IgD-negative memory B cell (primary cell): ENCODE data around the gene SLAMF9. TPM values are rescaled to one million over a fixed set of nuclear protein-coding genes. Genes with fewer than 3 reads are reported as not detected.

Source experiments
- H3K27ac Mint-ChIP-seq, 3 donors: one replicate each; pipeline ENCODE4 v1.8.0; 2020 to 2022; ENCODE audit warnings: mild to moderate bottlenecking in 3 of 3, mixed read lengths in 3 of 3, moderate library complexity in 1 of 3
- H3K27me3 Mint-ChIP-seq: one replicate; pipeline ENCODE4 v1.8.0; 2021; ENCODE audit warnings: mixed read lengths
- H3K36me3 Mint-ChIP-seq: one replicate; pipeline ENCODE4 v1.8.0; 2020; ENCODE audit warnings: mild to moderate bottlenecking, mixed read lengths
- H3K4me1 Mint-ChIP-seq, 3 donors: one replicate each; pipeline ENCODE4 v1.8.0; 2020 to 2022; ENCODE audit warnings: mixed read lengths in 3 of 3, mild to moderate bottlenecking in 1 of 3
- H3K4me3 Mint-ChIP-seq, 4 donors: one replicate each; pipeline ENCODE4 v1.8.0; 2020 to 2022; ENCODE audit warnings: mild to moderate bottlenecking in 4 of 4, mixed read lengths in 4 of 4, moderate library complexity in 3 of 4
- H3K9me3 Mint-ChIP-seq, 3 donors: one replicate each; pipeline ENCODE4 v1.8.0; 2020 to 2021; ENCODE audit warnings: mixed read lengths in 3 of 3, mild to moderate bottlenecking in 1 of 3
- polyA plus RNA-seq: library from polyadenylated mRNA; unstranded; fragments of 300-500 nt; fragmentation: Illumina TruSeq; gene quantifications from one replicate; pipeline ENCODE4 v1.2.3, GENCODE V29; 2021

Gene SLAMF9
- polyA plus RNA-seq, 1 donor from 2014 or later: not detected

DNA sequence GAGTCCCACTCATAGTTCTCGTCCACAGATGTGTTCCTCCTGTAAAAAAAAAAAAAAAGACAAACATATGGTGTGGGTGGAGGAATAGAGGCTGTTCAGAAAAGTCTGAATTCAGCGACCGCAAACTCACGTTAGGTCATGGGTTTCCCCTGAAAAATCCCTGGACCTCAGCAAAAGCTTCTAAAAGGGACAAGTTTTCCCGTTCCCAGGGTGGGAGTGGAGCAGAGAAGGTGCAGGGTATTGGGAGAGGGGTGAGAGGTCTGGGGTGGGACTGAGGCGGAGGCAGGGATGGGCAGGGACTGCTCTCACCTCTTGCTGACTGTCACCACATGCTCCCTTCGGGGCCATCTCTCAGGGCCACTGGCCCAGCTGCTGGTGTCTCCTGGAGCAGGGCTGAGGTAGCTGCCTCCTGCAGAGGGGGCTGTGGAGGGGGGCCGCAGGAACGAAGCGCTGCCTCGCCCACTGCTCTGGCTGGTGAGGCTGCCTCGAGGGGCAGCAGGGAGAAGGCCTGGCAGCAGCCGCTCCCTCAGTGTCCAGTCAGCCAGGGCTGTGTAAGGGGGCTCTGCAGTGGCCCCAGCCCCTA is 26.1 kb downstream of the SLAMF9 start:
- peaks cover 7% of the 10 kb centered on the region for H3K36me3 Mint-ChIP-seq
- peaks cover 11 to 16% (median 14%) of the 10 kb centered on the region in 3 donors for H3K4me1 Mint-ChIP-seq
- peaks cover 0 to 2% (median 0%) of the 10 kb centered on the region in 3 donors for H3K9me3 Mint-ChIP-seq
- H3K27ac Mint-ChIP-seq: no peak overlapping the region
- H3K4me3 Mint-ChIP-seq: no peak overlapping the region
- peaks cover 13% of the 10 kb centered on the region for H3K27me3 Mint-ChIP-seq

GRCh38 chr1:159927211-159927848 is 26.7 kb downstream of the SLAMF9 start:
- Mint-ChIP-seq H3K9me3 (peaks cover 0 to 2% (median 0%) of the 10 kb centered on the region in 3 donors), H3K27ac (peak overlapping the region in 1 of 3 donors; percentile 97), H3K4me1 (peaks cover 11 to 16% (median 13%) of the 10 kb centered on the region in 3 donors), H3K36me3 (peaks cover 6% of the 10 kb centered on the region), H3K27me3 (peaks cover 12% of the 10 kb centered on the region), H3K4me3 (peak overlapping the region in 2 of 4 donors; percentile 13 to 90)

DNA sequence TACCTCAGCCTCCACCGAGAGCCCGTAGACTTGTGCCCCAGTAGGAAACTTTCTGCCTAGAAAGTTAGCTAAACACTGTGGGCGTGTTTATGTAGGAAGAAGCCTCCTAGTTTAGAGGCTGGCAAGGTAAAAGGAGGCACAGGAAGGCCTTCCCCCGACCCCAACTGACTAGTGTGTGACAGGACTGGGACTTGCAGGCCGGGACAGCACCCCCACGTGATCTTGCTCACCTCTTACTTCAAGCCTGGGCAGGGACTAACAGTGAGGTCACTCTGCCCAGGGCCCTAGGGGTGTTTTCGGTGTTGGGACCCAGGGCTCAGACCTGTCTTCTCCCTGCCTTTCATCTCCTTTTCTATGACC is 28.3 kb downstream of the SLAMF9 start:
- H3K4me1 Mint-ChIP-seq: peaks cover 21 to 24% (median 24%) of the 10 kb centered on the region in 3 donors
- peak overlapping the region; percentile 97 to 100 (median 100) for H3K27ac Mint-ChIP-seq
- peaks cover 0 to 2% (median 0%) of the 10 kb centered on the region in 3 donors for H3K9me3 Mint-ChIP-seq
- H3K4me3 Mint-ChIP-seq: peak overlapping the region; percentile 90 to 97 (median 95)
- H3K27me3 Mint-ChIP-seq: peaks cover 12% of the 10 kb centered on the region
- H3K36me3 Mint-ChIP-seq: peaks cover 6% of the 10 kb centered on the region

- Mint-ChIP-seq H3K27ac (peak within 1 kb of the TSS; percentile 97 to 100 (median 100)), H3K9me3 (peaks cover 0 to 2% (median 0%) of the 10 kb centered on the region in 3 donors), H3K36me3 (peaks cover 8% of the 10 kb centered on the region), H3K4me3 (peak within 1 kb of the TSS; percentile 90 to 97 (median 95)), H3K4me1 (peaks cover 21 to 27% (median 26%) of the 10 kb centered on the region in 3 donors), H3K27me3 (peaks cover 12% of the 10 kb centered on the region)
These were observed 29.0 kb downstream of the SLAMF9 start, which contains the start of gene TAGLN2 for GRCh38 chr1:159924791-159925718. Gene TAGLN2, minus strand, starts transcription at chr1:159925507. Its CDS starts 4,998 bp downstream, at chr1:159920509.

GRCh38 chr1:159924025-159924790 is 29.8 kb downstream of the SLAMF9 start:
- peaks cover 0 to 2% (median 0%) of the 10 kb centered on the region in 3 donors for H3K9me3 Mint-ChIP-seq

DNA sequence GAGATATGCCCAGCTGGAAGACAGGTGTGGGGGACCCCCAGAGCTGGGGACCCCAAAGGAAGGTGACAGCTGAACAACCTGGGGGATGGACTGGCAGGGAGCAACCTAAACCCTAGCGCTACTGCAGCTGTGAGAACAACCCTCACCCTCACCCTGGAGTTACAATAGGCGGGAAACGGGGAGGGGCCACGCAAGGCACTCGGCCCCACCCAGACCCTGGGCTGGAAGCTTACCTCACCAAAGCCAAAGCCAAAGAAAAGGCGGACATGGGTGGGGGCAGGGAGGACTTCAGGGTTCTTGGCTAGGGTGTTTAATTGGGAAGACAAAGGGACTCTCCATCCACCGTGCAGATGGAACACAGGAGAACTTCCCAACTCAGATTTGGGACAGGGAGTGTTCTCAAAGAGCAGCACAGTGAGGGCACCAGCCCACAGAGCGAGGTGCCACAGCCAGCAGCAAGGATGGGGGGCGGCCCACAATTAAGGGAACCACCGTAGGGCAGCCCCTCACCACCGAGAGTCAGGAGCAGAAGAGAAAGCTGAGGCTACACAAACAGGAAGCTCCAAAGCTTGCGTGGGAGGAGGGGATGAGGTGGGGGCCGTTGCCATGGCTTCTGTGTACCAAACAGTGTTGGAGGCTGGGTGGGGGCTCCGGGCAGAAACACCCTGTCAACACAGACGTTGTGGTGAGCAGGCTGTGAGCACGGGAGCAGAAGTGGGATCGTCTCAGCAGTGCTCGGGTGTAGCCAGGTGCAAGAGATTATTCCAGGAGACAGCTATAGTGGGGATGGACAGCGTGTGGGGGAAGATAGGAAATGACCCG is 30.6 kb downstream of the SLAMF9 start:
- Mint-ChIP-seq H3K9me3 (peaks cover 0 to 2% (median 0%) of the 10 kb centered on the region in 3 donors), H3K36me3 (peaks cover 10% of the 10 kb centered on the region), H3K4me1 (peaks cover 22 to 30% (median 30%) of the 10 kb centered on the region in 3 donors), H3K27me3 (peaks cover 8% of the 10 kb centered on the region), H3K4me3 (peak overlapping the region; percentile 90 to 97 (median 95)), H3K27ac (peak overlapping the region; percentile 97 to 100 (median 100))

More at GRCh38 chr1:159924025-159924790, 29.8 kb downstream of the SLAMF9 start:
- Mint-ChIP-seq H3K27me3 (peaks cover 12% of the 10 kb centered on the region), H3K4me3 (peak overlapping the region; percentile 90 to 97 (median 95)), H3K36me3 (peaks cover 9% of the 10 kb centered on the region), H3K27ac (peak overlapping the region; percentile 97 to 100 (median 100)), H3K4me1 (peaks cover 21 to 30% (median 29%) of the 10 kb centered on the region in 3 donors)

- Mint-ChIP-seq H3K27ac (peak overlapping the region; percentile 97 to 100 (median 100)), H3K27me3 (peaks cover 6% of the 10 kb centered on the region), H3K9me3 (peaks cover 0 to 2% (median 0%) of the 10 kb centered on the region in 3 donors), H3K4me1 (peaks cover 27 to 36% (median 35%) of the 10 kb centered on the region in 3 donors), H3K36me3 (peaks cover 13% of the 10 kb centered on the region), H3K4me3 (peak overlapping the region; percentile 90 to 97 (median 95))
These were observed 31.4 kb downstream of the SLAMF9 start for GRCh38 chr1:159922511-159923202.

DNA sequence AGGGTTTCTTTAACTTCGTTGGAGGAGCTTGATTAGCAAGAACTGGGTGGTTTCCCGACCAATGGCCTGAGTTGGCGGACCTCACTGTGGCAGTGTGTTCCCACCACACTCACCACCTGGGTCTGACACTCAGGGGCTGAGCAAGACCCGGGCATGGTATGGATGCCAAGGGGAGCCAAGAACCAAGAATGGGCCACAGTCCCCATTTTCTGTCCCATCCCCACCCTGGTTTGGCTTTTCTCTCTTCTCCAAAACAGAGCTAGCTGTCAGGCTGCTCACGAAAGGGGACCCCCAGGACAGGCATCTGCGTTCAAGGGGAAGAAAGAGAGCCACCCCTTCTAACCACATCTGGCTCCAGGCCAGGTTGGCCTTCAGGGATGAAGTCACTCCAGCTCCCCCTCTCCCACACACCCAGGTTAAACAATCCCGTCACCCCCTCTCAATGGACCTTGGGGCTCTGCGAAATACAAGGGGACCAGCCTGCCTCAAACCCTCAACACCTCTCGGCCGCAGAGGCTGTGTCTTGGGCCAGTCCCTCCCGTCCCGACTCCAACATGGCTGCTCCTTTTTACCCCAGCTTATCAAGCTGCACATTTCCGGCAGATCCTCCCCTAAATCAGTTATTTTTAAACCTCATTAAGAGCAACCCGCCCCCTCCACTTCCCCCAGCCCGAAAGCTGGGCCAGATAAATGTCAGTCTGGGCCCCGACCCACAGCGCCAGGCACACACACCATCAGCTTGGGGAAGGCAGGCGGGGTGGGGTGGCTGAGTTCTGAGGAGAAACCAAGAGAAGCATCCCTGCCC is 32.1 kb downstream of the SLAMF9 start:
- peaks cover 13% of the 10 kb centered on the region for H3K36me3 Mint-ChIP-seq
- H3K4me3 Mint-ChIP-seq: peak overlapping the region; percentile 90 to 97 (median 95)
- H3K27ac Mint-ChIP-seq: peak overlapping the region; percentile 97 to 100 (median 100)
- H3K27me3 Mint-ChIP-seq: no peaks in the 10 kb centered on the region
- peaks cover 27 to 39% (median 38%) of the 10 kb centered on the region in 3 donors for H3K4me1 Mint-ChIP-seq
- H3K9me3 Mint-ChIP-seq: peaks cover 0 to 2% (median 0%) of the 10 kb centered on the region in 3 donors

- peak overlapping the region; percentile 97 to 100 (median 100) for H3K27ac Mint-ChIP-seq
- peaks cover 0 to 2% (median 0%) of the 10 kb centered on the region in 3 donors for H3K9me3 Mint-ChIP-seq
- peaks cover 13% of the 10 kb centered on the region for H3K36me3 Mint-ChIP-seq
- H3K4me1 Mint-ChIP-seq: peaks cover 30 to 36% (median 35%) of the 10 kb centered on the region in 3 donors
- H3K4me3 Mint-ChIP-seq: peak overlapping the region; percentile 90 to 97 (median 95)
- H3K27me3 Mint-ChIP-seq: no peaks in the 10 kb centered on the region
These were observed 32.8 kb downstream of the SLAMF9 start for GRCh38 chr1:159921251-159921650.

- peaks cover 29 to 34% (median 32%) of the 10 kb centered on the region in 3 donors for H3K4me1 Mint-ChIP-seq
- H3K27ac Mint-ChIP-seq: peak overlapping the region; percentile 97 to 100 (median 100)
- H3K27me3 Mint-ChIP-seq: no peaks in the 10 kb centered on the region
- H3K4me3 Mint-ChIP-seq: peak overlapping the region; percentile 53 to 97 (median 93)
- H3K9me3 Mint-ChIP-seq: peaks cover 0 to 2% (median 0%) of the 10 kb centered on the region in 3 donors
- H3K36me3 Mint-ChIP-seq: peaks cover 13% of the 10 kb centered on the region
These were observed 33.4 kb downstream of the SLAMF9 start for GRCh38 chr1:159920651-159921050.

- Mint-ChIP-seq H3K36me3 (peaks cover 11% of the 10 kb centered on the region), H3K4me3 (peak overlapping the region in 2 of 4 donors; percentile 53 to 90), H3K27me3 (no peaks in the 10 kb centered on the region), H3K27ac (peak overlapping the region; percentile 97 to 100 (median 100)), H3K9me3 (peaks cover 0 to under 1% (median 0%) of the 10 kb centered on the region in 3 donors), H3K4me1 (peaks cover 30 to 31% (median 30%) of the 10 kb centered on the region in 3 donors)
These were observed 33.8 kb downstream of the SLAMF9 start for GRCh38 chr1:159920202-159920601.
